ENCODE measurements around the gene LY6G5B.

DNA sequence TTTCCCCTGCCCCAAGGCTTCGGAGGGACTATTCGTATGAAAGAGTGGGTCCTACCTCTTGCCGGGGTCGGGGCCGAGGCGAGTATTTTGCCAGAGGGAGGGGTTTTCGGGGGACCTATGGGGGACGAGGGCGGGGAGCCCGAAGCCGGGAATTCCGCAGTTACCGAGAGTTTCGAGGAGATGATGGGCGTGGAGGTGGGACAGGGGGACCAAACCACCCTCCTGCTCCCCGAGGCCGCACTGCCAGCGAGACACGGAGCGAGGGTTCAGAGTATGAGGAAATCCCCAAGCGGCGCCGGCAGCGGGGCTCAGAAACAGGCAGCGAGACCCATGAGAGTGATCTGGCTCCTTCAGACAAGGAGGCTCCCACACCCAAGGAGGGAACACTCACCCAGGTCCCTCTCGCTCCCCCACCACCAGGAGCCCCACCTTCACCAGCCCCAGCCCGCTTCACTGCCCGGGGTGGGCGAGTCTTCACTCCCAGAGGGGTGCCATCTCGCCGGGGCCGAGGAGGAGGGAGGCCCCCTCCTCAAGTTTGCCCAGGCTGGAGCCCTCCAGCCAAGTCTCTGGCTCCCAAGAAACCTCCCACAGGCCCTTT, 38.0 kb upstream of the LY6G5B start:
- TF ChIP-seq, protein P1, sequence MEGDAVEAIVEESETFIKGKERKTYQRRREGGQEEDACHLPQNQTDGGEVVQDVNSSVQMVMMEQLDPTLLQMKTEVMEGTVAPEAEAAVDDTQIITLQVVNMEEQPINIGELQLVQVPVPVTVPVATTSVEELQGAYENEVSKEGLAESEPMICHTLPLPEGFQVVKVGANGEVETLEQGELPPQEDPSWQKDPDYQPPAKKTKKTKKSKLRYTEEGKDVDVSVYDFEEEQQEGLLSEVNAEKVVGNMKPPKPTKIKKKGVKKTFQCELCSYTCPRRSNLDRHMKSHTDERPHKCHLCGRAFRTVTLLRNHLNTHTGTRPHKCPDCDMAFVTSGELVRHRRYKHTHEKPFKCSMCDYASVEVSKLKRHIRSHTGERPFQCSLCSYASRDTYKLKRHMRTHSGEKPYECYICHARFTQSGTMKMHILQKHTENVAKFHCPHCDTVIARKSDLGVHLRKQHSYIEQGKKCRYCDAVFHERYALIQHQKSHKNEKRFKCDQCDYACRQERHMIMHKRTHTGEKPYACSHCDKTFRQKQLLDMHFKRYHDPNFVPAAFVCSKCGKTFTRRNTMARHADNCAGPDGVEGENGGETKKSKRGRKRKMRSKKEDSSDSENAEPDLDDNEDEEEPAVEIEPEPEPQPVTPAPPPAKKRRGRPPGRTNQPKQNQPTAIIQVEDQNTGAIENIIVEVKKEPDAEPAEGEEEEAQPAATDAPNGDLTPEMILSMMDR (conservative IDR thresholded peaks at IDR 0.05; ENCODE audit: low read length), result no peak
- TF ChIP-seq EZH2phosphoT487 (IDR thresholded peaks at IDR 0.05; ENCODE audit: borderline replicate concordance, low read depth, low read length), result no peak
